ENCODE measurements around the gene LRIG3.

The LRIG3 gene

GRCh38 chr12:58850826-58851225 lies 69.5 kb downstream of the LRIG3 start:
- no peak for DNase-seq (ENCODE audit: low read depth)

- DNase-seq (ENCODE audit: low read depth) = no peak
Measured at GRCh38 chr12:58847901-58848600, 72.3 kb downstream of the LRIG3 start.

GRCh38 chr12:58844161-58844560 lies 76.1 kb downstream of the LRIG3 start:
- no peak for DNase-seq (ENCODE audit: low read depth)

- DNase-seq (ENCODE audit: low read depth) = no peak
Measured at GRCh38 chr12:58841058-58841798, 79.1 kb downstream of the LRIG3 start.

- DNase-seq (ENCODE audit: low read depth) = no peak
Measured at GRCh38 chr12:58833853-58834252, 86.5 kb downstream of the LRIG3 start.

- DNase-seq (ENCODE audit: low read depth) = no peak
Measured at GRCh38 chr12:58832920-58833319, 87.4 kb downstream of the LRIG3 start.
